Muscle of back (tissue), 11 donors: ENCODE data around the gene CMIP. TPM values are rescaled to one million over a fixed set of nuclear protein-coding genes. Genes with fewer than 3 reads are reported as not detected.
A peak's percentile ranks its signal among the peaks of the same experiment; 100 is the strongest.

Source experiments
- DNase-seq, 3 donors: peaks; one replicate each; pipeline versions ENCODE4 v3.0.0 to v3.0.0-alpha.2; 2013
- polyA plus RNA-seq, 10 donors: library from polyadenylated mRNA; unstranded; fragments of 120-200 nt; gene quantifications; one replicate each; pipeline ENCODE4 v1.2.1, GENCODE V29; 2013; ENCODE audit not compliant: insufficient read length in 10 of 10

Gene CMIP
- polyA plus RNA-seq, 10 donors: 12.9 to 24.2 (median 16.3) TPM

DNA sequence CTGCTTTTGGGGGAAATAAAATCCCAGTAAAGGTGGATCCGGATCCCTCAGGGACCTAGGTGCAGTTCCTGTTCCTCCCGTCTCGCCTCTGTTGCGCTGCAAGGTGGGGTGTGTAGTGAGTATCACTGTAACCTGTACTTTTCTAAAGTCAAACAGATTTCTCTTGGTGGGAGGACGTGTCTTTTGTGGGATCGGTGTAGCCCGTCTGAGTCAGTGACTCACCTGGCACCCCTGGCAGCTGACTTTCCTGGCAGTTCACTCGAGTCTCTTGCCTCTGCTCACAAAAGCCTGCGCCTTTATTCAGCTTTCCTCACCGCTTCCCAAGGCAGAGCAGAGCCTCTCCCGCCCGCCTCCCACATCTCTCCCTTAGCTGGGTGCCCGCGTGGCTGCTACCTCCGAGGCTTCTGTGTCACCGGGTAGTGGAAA lies 85.7 kb downstream of the CMIP start:
- DNase-seq: no peak

GRCh38 chr16:81530814-81531213 lies 86.2 kb downstream of the CMIP start:
- DNase-seq: no peak

- no peak for DNase-seq
Observed at GRCh38 chr16:81531419-81531821, 86.8 kb downstream of the CMIP start.

- DNase-seq: no peak
Observed at GRCh38 chr16:81532491-81533174, 88.0 kb downstream of the CMIP start.

GRCh38 chr16:81533175-81533507 lies 88.5 kb downstream of the CMIP start:
- no peak for DNase-seq

GRCh38 chr16:81535679-81536360 lies 91.2 kb downstream of the CMIP start:
- no peak for DNase-seq

GRCh38 chr16:81536648-81537047 lies 92.0 kb downstream of the CMIP start:
- DNase-seq: no peak

- peak in 2 of 3 donors; percentile 23 to 53 for DNase-seq
Observed at GRCh38 chr16:81537721-81538561, 93.3 kb downstream of the CMIP start.

DNA sequence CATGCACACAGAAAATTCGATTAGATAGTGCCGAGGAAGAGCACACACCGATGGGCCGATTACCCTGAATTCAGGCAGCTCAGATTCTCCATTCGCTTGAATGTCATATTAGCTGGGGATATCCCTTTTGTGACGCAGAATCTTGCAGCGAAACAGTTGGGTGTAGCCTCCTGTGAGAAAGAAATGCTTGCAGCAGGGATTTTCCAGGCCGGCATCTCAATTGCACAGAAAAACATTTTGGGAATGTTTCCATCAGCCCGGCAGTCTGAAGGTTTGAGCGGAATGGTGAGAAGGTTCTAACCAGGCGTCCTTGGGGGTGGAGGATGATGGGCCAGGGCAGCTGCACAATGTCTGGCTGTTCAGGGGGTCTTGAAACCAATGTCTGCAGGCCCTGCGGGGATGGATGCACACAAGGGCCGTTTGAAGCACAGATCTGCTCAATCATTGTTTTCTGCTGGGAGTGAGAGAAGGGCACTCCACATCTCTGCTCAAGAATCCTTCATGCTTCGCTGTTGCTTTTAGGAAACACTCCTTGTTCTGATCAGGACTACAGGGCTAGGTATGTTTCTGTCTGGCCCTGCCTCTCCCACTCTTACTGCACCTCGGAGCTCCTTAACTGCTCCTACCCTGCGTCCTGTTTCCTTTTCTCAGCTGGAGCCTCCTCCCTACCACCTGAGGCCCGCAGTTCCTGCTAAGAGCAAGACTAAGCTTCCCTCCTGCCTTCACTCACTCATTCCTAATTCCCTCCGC lies 94.6 kb downstream of the CMIP start:
- DNase-seq: peak in 1 of 3 donors; percentile 52

GRCh38 chr16:81539759-81540472 lies 95.3 kb downstream of the CMIP start:
- DNase-seq: no peak

DNA sequence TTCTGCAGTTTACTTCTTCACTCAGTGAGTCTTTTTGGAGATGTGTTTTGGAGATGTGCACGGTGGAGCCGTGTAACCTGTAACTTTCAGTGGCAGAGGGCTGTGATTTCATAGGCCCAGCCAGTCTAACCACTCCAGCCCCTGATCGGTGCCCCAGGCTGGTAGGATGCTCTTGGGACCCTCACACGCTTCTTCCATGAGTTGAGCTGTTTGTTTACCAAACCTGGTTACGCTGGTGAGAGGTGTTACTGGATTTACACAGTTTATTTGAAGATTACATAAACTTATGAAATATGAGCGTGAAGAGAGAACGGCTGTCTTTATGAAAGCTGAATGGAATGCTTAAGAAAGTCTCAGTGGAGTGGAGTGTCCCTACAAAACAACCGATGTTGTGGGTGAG lies 96.7 kb downstream of the CMIP start:
- no peak for DNase-seq

DNA sequence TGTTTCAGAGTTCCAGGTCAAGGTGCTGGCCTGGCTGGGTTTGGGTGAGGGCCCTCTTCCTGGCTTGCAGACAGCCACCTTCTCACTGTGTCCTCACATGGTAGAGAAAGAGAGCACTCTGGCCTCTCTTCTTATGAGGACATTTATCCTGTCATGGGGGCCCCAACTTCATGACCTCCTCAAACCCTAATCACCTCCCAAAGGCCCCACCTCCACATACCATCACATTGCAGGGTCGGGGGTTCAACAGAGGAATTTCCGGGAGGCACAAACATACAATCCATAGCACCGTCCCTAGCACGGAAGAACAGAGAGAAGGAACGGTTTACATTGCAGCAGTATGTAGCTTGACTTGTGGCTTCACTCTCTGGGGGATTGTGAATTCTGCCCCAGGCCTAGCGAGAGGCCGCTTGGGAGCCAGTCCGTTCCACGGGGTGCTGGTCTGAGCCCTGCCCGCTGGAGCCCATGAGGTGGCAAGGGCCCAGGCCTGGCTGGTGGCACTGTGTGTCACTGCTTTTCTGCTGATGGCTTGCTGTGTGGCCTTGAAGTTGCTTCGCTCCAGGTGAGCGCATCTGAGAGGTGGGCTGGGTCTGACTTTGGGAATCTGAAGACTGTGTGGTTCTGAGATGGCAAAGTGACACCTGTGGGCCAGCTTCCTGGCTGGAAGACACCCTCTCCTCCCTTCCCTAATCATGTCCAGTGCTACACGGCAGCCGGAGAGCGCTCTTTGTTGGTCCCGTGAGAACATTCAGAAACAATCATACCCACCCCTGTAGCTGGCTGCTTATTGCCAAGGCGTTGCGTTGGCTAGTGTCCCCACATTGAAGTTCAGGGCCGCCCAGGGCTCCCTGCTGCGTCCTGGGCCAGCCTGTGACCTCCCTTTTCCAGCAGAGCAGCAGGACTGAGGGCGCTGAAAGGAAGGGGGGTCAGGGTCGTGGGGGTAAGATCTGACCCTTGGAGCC lies 98.3 kb downstream of the CMIP start:
- DNase-seq: no peak

DNA sequence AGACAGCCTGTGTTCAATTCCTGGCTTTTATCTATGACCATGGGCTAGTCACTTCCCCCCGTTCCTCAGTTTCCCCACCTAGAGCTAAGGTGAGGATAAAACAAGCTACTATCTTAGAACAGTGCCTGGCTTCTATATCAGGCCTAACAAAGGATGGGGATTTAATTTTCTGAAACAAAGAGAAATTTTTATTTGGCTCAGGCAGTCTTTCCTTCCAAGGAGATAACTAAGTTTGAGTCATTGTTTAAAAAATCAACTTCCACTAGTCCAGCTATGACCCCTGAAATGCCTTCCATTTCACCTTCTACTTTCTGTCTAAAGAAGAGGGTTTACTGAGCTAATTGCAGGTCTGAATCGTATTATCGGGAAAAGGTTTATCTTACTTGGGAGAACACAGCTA lies 99.0 kb downstream of the CMIP start:
- no peak for DNase-seq

- DNase-seq: no peak
Observed at GRCh38 chr16:81544261-81544660, 99.7 kb downstream of the CMIP start.

DNA sequence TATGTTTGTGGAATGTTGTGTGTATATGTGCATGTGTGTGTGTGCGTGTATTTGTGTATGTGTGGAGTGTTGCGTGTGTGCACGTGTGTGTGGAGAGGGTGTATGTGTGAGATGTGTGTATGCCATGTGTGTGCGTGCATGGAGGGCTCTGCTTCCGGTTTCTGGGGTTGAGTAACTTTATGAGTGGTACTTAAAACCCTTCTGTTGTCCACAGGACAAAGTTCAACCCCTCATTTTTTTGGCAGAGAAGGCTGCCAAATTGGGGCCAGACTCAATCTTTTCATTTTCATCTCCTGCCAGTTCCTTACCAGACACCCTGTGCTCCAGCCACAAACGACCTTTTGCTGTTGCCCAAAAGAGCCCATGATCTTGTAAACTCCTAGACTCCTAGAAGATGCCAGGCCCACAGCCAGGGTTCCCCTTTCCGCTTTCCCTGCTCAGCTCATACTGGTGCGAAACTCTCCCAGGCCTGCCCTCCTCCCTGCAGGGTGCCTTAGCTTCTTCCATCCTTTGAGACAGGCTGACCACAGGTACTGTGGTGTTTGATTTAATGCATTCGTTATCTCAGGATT lies 100.2 kb downstream of the CMIP start:
- DNase-seq: no peak

- DNase-seq: no peak
Observed at GRCh38 chr16:81545470-81546250, 101.1 kb downstream of the CMIP start.

- no peak for DNase-seq
Observed at GRCh38 chr16:81546781-81547180, 102.2 kb downstream of the CMIP start.

DNA sequence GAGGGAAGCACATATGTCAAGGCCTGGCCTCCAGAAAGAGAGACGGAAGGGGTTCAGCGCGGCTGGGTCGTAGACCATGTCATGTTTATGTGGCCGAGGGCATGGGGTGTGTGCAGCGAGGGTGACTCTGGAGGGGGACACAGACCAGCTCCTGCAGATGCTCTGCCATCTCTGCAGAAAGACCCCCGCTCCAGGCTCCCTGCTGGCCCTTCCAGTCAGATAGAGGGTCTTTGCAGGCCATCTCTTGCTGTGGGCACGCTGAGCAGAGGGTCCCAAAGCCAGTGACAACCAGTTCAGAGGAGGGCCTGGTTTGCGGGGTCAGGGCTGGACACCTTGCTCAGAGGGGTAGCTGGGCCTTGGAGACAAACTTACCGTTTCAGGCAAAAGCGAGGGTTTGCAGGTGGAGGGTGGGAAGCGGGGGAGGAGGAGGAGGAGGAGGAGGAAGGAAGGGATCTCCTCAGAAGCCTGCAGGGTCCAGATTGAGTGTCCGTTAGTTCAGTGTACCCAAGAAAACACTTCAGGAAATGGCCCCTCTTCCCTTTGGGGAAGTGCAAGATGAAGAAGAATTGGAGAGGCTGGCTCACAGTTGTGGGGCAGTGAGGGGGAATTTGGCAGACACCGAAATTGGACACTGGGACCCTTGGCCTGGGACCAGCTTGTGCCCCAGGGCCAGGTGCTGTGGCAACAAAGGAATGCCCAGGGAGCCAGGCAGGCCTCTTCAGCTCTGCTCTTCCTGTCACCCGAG lies 102.8 kb downstream of the CMIP start:
- DNase-seq: no peak
